Smooth muscle cell (in vitro differentiated cells): ENCODE measurements around the gene ZP1. TPM values are rescaled to one million over a fixed set of nuclear protein-coding genes. Genes with fewer than 3 reads are reported as not detected.
"Not testable (repeated sequence)": the region's sequence is repeated elsewhere in the genome, so short reads cannot be mapped to it uniquely, and the experiment has no call there.

Source experiments
- DNase-seq: peaks from one replicate; lab custom pipeline; 2025; ENCODE audit not compliant: unreplicated experiment; lab: John Stamatoyannopoulos, UW
- H2AFZ ChIP-seq: fragments of 200-600 bp; sonication (generic); 2 replicates; pipeline ENCODE4 v1.6.0; 2016; ENCODE audit warnings: antibody characterized with exemption, low read depth, mild to moderate bottlenecking
- H3F3A ChIP-seq: fragments of 200-600 bp; sonication (generic); 2 replicates; pipeline ENCODE4 v1.6.0; 2017; ENCODE audit warnings: antibody characterized with exemption, low read depth
- H3K27ac ChIP-seq: fragments of 200-600 bp; sonication (generic); 2 replicates; pipeline ENCODE4 v1.5.1; 2016; ENCODE audit warnings: low read depth, mild to moderate bottlenecking
- H3K27me3 ChIP-seq: fragments of 200-600 bp; sonication (generic); 2 replicates; pipeline ENCODE4 v1.6.1; 2016; ENCODE audit warnings: low read depth, mild to moderate bottlenecking
- H3K36me3 ChIP-seq: fragments of 200-600 bp; sonication (generic); 2 replicates; pipeline ENCODE4 v1.5.1; 2016; ENCODE audit warnings: low read depth
- H3K4me1 ChIP-seq: fragments of 200-600 bp; sonication (generic); 2 replicates; pipeline ENCODE4 v1.5.1; 2016; ENCODE audit warnings: low read depth
- H3K4me2 ChIP-seq: fragments of 200-600 bp; sonication (generic); 2 replicates; pipeline ENCODE4 v1.6.0; 2016; ENCODE audit warnings: mild to moderate bottlenecking
- H3K4me3 ChIP-seq: fragments of 200-600 bp; sonication (generic); 2 replicates; pipeline ENCODE4 v1.5.1; 2016; ENCODE audit warnings: mild to moderate bottlenecking
- H3K79me2 ChIP-seq: fragments of 200-600 bp; sonication (generic); 2 replicates; pipeline ENCODE4 v1.6.0; 2016; ENCODE audit warnings: low read depth, mild to moderate bottlenecking
- H3K9ac ChIP-seq: fragments of 200-600 bp; sonication (generic); 2 replicates; pipeline ENCODE4 v1.6.0; 2016; ENCODE audit warnings: low read depth
- H3K9me3 ChIP-seq: fragments of 200-600 bp; sonication (generic); replicated peaks from 2 replicates; pipeline ENCODE4 v1.5.1; 2016; ENCODE audit warnings: low read depth
- H4K20me1 ChIP-seq: fragments of 200-600 bp; sonication (generic); 2 replicates; pipeline ENCODE4 v1.6.0; 2016; ENCODE audit warnings: low read depth
- CTCF ChIP-seq: fragments of 200-600 bp; sonication (generic); IDR thresholded peaks from 2 replicates; pipeline ENCODE4 v1.5.1; 2017; ENCODE audit warnings: borderline replicate concordance, mild to moderate bottlenecking, antibody characterized with exemption; ENCODE audit not compliant: insufficient read depth, poor library complexity, severe bottlenecking
- WGBS: methylation state at CpG from one replicate; pipeline ENCODE4 v1.1.7; 2016; ENCODE audit warnings: low lambda C conversion rate; 5-methylcytosine and 5-hydroxymethylcytosine counted together
- polyA plus RNA-seq: library from polyadenylated mRNA; unstranded; fragments of >200 nt; fragmentation: Nextera tagmentation; extraction: Ambion mirVana; gene quantifications from 2 replicates; pipeline ENCODE4 v1.2.1, GENCODE V29; 2016
- total RNA-seq: library from RNA; depleted of rRNA; stranded (reverse); fragments of >200 nt; gene quantifications from 2 replicates; pipeline ENCODE4 v1.2.3, GENCODE V29; 2014

ZP1 gene
- total and polyA plus RNA-seq, 2 experiments from 2014 or later: 0.94 to 2.9 TPM

- Histone ChIP-seq H3K36me3 (no peaks in the 10 kb centered on the region), H3K27ac (peak within 1 kb of the TSS; percentile 85), H3K79me2 (peaks cover 25% of the 10 kb centered on the region), H3K4me2 (peak within 1 kb of the TSS; percentile 89), H4K20me1 (peaks cover 33% of the 10 kb centered on the region), H3F3A (no peaks in the 10 kb centered on the region), H3K9me3 (no peaks in the 10 kb centered on the region), H3K27me3 (peaks cover 6% of the 10 kb centered on the region), H3K9ac (peak within 1 kb of the TSS; percentile 87), H2AFZ (peak within 1 kb of the TSS; percentile 88), H3K4me3 (peak within 1 kb of the TSS; percentile 76), H3K4me1 (peaks cover 6% of the 10 kb centered on the region)
- DNase-seq: peak; percentile 72
- TF ChIP-seq CTCF: no peak
- WGBS: under 1% methylated on average over 75 of the region's 75 CpGs
Measured at GRCh38 chr11:60906132-60906972, 39.0 kb downstream of the ZP1 start, which contains the start of gene PRPF19. Gene PRPF19 (minus strand): TSS chr11:60906585. CDS start chr11:60906382, 203 bp downstream.

GRCh38 chr11:60908803-60909202 is 41.5 kb downstream of the ZP1 start:
- Histone ChIP-seq H4K20me1 (peaks cover 20% of the 10 kb centered on the region), H3K27me3 (peaks cover 6% of the 10 kb centered on the region), H3K36me3 (no peaks in the 10 kb centered on the region), H3K4me3 (no peak overlapping the region), H2AFZ (no peak overlapping the region), H3K9ac (no peak overlapping the region), H3K4me2 (no peak overlapping the region), H3K79me2 (peaks cover 22% of the 10 kb centered on the region), H3K9me3 (no peaks in the 10 kb centered on the region), H3K27ac (no peak overlapping the region), H3F3A (no peaks in the 10 kb centered on the region), H3K4me1 (peaks cover 12% of the 10 kb centered on the region)
- no peak for DNase-seq
- TF ChIP-seq CTCF: no peak
- WGBS: 50% methylated on average over 1 of the region's 1 CpG

GRCh38 chr11:60909680-60910280 is 42.4 kb downstream of the ZP1 start:
- peaks cover 12% of the 10 kb centered on the region for H3K79me2 ChIP-seq
- not testable (repeated sequence) for H3K9ac ChIP-seq, H3K4me3 ChIP-seq, H3K9me3 ChIP-seq, H2AFZ ChIP-seq, H3K27me3 ChIP-seq, H3K4me2 ChIP-seq, DNase-seq, H3K36me3 ChIP-seq, H3K27ac ChIP-seq, H3F3A ChIP-seq, H4K20me1 ChIP-seq
- H3K4me1 ChIP-seq: peaks cover 14% of the 10 kb centered on the region
- WGBS: 53% methylated on average over 3 of the region's 3 CpGs

- H2AFZ ChIP-seq: no peak overlapping the region
- no peak for DNase-seq
- peaks cover 7% of the 10 kb centered on the region for H3K79me2 ChIP-seq
- 92% methylated on average over 3 of the region's 3 CpGs for WGBS
- H3K27me3 ChIP-seq: peaks cover 6% of the 10 kb centered on the region
- no peak overlapping the region for H3K27ac ChIP-seq
- no peak overlapping the region for H3K4me2 ChIP-seq
- H3K4me1 ChIP-seq: peaks cover 13% of the 10 kb centered on the region
- no peaks in the 10 kb centered on the region for H3K9me3 ChIP-seq
- no peak overlapping the region for H3K9ac ChIP-seq
- no peaks in the 10 kb centered on the region for H3F3A ChIP-seq
- no peak overlapping the region for H3K4me3 ChIP-seq
- no peak for TF ChIP-seq CTCF
- H4K20me1 ChIP-seq: peaks cover 5% of the 10 kb centered on the region
- H3K36me3 ChIP-seq: no peaks in the 10 kb centered on the region
Measured at GRCh38 chr11:60910281-60910687, 42.9 kb downstream of the ZP1 start.
